Small intestine (tissue), 16 donors: Measurements from ENCODE around the gene ABI3BP. TPM values are rescaled to one million over a fixed set of nuclear protein-coding genes. Genes with fewer than 3 reads are reported as not detected.

ENCODE experiments used
- DNase-seq, 2 donors: peaks; one replicate each; pipeline versions ENCODE4 v3.0.0 to v3.0.0-alpha.2; 2013
- FAIRE-seq: peaks from 2 replicates; lab custom pipeline; 2012; peaks lifted over from hg19 to GRCh38; lab: Jason Lieb, UNC
- H3K27ac ChIP-seq, 3 donors: one replicate each; pipeline ENCODE4 v1.5.1; 2013; ENCODE audit warnings: low read length in 2 of 3, mild to moderate bottlenecking in 2 of 3, control low read depth in 1 of 3, inconsistent platforms in 1 of 3, low read depth in 1 of 3, moderate library complexity in 1 of 3
- H3K27me3 ChIP-seq, 3 donors: one replicate each; pipeline ENCODE4 v1.6.1; 2013; ENCODE audit warnings: low read length in 3 of 3, inconsistent platforms in 1 of 3; ENCODE audit not compliant: control insufficient read depth in 3 of 3, insufficient read depth in 3 of 3
- H3K36me3 ChIP-seq, 3 donors: one replicate each; pipeline ENCODE4 v1.6.1; 2013; ENCODE audit warnings: low read length in 3 of 3, inconsistent platforms in 1 of 3, low read depth in 1 of 3, mild to moderate bottlenecking in 1 of 3, moderate library complexity in 1 of 3; ENCODE audit not compliant: control insufficient read depth in 3 of 3, insufficient read depth in 2 of 3
- H3K4me1 ChIP-seq, 3 donors: one replicate each; pipeline ENCODE4 v1.6.1; 2013; ENCODE audit warnings: low read length in 2 of 3, inconsistent platforms in 1 of 3, low read depth in 1 of 3, mild to moderate bottlenecking in 1 of 3, moderate library complexity in 1 of 3; ENCODE audit not compliant: control insufficient read depth in 3 of 3, insufficient read depth in 2 of 3
- H3K4me3 ChIP-seq, 3 donors: one replicate each; pipeline ENCODE4 v1.5.1; 2013; ENCODE audit warnings: low read length in 3 of 3, control low read depth in 1 of 3, inconsistent platforms in 1 of 3, low read depth in 1 of 3, mild to moderate bottlenecking in 1 of 3, moderate library complexity in 1 of 3
- H3K9me3 ChIP-seq, 2 donors: one replicate each; pipeline ENCODE4 v1.6.1; 2013; ENCODE audit warnings: low read depth in 1 of 2, low read length in 1 of 2; ENCODE audit not compliant: control insufficient read depth in 2 of 2, insufficient read depth in 1 of 2
- WGBS, 3 donors: extraction: QIAGEN DNeasy Blood & Tissue Kit; methylation state at CpG; one replicate each; pipeline ENCODE4 v1.1.7; 2013; 5-methylcytosine and 5-hydroxymethylcytosine counted together
- long read RNA-seq, 10 donors: transcript quantifications; one replicate each; lab custom pipeline, GENCODE V29; 2026
- polyA plus RNA-seq, 4 donors: library from polyadenylated mRNA; stranded (reverse) in 3 of 4; unstranded in 1 of 4; fragments of 200-250 nt in 3 of 4; fragments of 120-200 nt in 1 of 4; gene quantifications; one replicate each; pipeline versions ENCODE4 v1.2.1 to v1.2.3, GENCODE V29; 2013
- donor health status: healthy with polysubstance abuse.
- donor health status: control.
- donor health status: control.
- donor health status: Bipolar disorder and iron deficiency.
- donor health status: healthy.

The ABI3BP gene, protein sequence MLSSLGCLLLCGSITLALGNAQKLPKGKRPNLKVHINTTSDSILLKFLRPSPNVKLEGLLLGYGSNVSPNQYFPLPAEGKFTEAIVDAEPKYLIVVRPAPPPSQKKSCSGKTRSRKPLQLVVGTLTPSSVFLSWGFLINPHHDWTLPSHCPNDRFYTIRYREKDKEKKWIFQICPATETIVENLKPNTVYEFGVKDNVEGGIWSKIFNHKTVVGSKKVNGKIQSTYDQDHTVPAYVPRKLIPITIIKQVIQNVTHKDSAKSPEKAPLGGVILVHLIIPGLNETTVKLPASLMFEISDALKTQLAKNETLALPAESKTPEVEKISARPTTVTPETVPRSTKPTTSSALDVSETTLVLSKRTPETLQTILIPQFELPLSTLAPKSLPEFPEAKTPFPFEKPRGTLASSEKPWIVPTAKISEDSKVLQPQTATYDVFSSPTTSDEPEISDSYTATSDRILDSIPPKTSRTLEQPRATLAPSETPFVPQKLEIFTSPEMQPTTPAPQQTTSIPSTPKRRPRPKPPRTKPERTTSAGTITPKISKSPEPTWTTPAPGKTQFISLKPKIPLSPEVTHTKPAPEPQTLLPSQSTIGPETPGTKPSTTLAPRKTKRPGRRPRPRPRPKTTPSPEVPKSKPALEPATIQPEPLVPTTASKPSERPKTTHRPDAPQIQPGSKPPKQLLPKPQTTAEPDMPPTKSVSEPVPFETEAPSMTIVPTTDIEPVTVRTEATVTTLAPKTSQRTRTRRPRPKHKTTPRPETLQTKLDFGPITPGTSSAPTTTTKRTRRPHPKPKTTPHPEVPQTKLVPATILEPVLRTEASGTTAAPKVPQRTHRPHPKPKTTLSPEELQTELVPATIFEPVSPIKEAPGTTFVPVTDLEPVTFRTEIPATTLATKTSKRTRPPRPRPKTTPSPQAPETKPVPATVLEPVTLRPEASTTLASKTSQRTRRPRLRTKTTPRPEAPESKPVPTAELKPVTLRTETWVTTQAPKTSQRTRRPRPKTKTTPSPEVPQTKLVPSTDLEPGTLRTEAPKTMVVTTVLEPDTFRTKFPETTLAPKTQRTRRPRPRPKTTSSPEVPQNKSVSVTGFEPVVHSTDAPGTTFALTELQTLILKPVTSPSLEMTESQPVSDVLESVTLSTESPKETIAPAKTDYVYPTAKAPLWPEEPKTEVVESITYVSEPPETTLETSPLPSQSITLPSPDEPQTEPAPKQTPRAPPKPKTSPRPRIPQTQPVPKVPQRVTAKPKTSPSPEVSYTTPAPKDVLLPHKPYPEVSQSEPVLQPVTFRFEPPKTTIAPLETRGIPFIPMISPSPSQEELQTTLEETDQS (N-terminal part only)
- 100 to 1,000 TPM in 1 of 4 donors, 10 to 100 TPM in 1, under 1 TPM in 1, not detected in 1; 0.54 to 122 (median 14.4) TPM for polyA plus RNA-seq
- long read RNA-seq, donor 1 = 0 reads
- long read RNA-seq, donor 2 = 0 reads
- long read RNA-seq, donor 3, partial matches to known transcripts = 0 of 1 reads
- long read RNA-seq, donor 3, other reads (novel, unspliced or antisense) = 0 of 1 reads
- long read RNA-seq, donor 4 = 0 reads
- long read RNA-seq, donor 5 = 0 reads
- long read RNA-seq, donor 6, partial matches to known transcripts = 0 of 2 reads
- long read RNA-seq, donor 6, other reads (novel, unspliced or antisense) = 0 of 2 reads
- long read RNA-seq, donor 7 = 0 reads
- long read RNA-seq, donor 8, partial matches to known transcripts = 0 of 2 reads
- long read RNA-seq, donor 8, other reads (novel, unspliced or antisense) = 0 of 2 reads
- long read RNA-seq, donor 9 = 0 reads
- long read RNA-seq, donor 10, partial matches to known transcripts = 0 of 1 reads
- long read RNA-seq, donor 10, other reads (novel, unspliced or antisense) = 0 of 1 reads

DNA sequence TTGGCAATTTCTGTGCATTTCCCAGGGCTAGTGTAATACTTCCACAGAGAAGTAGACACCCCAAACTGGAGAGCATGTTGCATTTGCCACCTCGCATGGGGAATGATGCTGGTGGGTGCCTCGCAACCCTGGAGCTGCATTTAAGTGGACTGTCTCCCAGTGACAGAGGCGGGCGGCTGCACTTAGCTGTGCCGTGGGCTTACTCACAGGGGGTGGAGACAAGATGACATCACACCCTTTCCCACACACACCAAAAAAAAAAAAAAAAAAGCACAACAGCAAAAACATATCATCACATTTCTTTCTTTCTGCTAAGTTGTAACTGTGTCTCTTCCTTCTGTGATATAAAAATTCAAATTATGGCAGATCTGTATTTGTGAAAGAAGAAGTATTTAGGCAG, at the start of gene ABI3BP:
ABI3BP (minus strand) TSS at position 113 of the 400 bp plus-strand sequence; CDS start at position 76, 37 bp downstream.
- Histone ChIP-seq H3K27ac (peak within 1 kb of the TSS; percentile 20 to 87 (median 29)), H3K4me3 (peak within 1 kb of the TSS in 1 of 3 donors; percentile 57), H3K4me1 (peaks cover 0 to 3% (median 0%) of the 10 kb centered on the region in 3 donors), H3K27me3 (no peaks in the 10 kb centered on the region), H3K9me3 (no peaks in the 10 kb centered on the region), H3K36me3 (no peaks in the 10 kb centered on the region)
- WGBS, 3 donors = 5 to 23% (median 22%) methylated on average over 5 of the region's 5 CpGs
- DNase-seq = peak; percentile 35 to 77
- no peak for FAIRE-seq

DNA sequence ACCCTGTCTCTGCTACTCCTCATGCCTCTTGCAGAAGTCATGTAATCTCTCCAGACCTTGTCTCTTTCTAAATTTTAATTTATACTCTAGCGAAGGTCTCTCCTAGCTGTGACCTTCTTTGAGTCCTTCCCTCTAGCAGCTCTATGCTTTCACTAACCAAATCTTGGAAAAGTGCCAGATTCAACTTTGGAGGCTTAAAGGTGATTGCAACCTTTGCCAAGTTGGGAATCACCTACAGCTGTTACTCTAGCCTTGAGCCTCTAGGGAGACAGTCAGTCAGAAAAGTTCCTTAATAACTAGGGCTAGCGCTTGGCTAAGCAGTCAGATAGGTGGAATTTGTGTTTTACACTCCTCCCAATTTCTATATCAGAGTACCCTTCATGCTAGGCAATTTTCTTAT, 46.1 kb upstream of the ABI3BP start:
- 9 to 70% (median 55%) methylated on average over 2 of the region's 2 CpGs for WGBS, 3 donors
- FAIRE-seq = no peak

DNA sequence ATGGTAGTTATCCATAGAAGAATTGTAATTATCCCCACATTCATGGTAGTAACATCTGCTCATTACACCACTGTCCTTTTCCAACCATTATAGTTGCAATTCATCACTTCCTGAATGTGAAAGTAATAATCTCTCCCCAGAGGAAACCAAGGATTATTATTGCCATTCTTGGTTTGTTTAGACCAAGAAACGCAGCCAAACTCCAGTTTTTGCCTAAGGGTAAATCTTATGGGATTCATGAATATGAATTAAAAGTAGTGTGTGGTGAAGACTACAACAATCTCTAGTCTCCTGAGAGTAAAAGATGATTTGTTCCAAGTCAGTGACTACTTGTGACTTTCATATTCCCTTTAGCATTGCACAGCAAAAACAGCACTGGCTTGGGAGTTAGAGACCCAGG, 45.7 kb upstream of the ABI3BP start:
- H3K9me3 ChIP-seq = no peaks in the 10 kb centered on the region
- H3K4me3 ChIP-seq = no peak overlapping the region
- FAIRE-seq (no peak), DNase-seq (no peak)
- no peak overlapping the region for H3K27ac ChIP-seq
- 47 to 79% (median 71%) methylated on average over 1 of the region's 1 CpG for WGBS, 3 donors
- peaks cover 0 to 3% (median 0%) of the 10 kb centered on the region in 3 donors for H3K27me3 ChIP-seq
- no peaks in the 10 kb centered on the region for H3K36me3 ChIP-seq
- no peaks in the 10 kb centered on the region for H3K4me1 ChIP-seq

More for the DNA sequence above, 46.1 kb upstream of the ABI3BP start:
- Histone ChIP-seq H3K9me3 (no peaks in the 10 kb centered on the region), H3K27ac (no peak overlapping the region), H3K4me3 (no peak overlapping the region), H3K4me1 (no peaks in the 10 kb centered on the region), H3K27me3 (peaks cover 0 to 3% (median 0%) of the 10 kb centered on the region in 3 donors), H3K36me3 (no peaks in the 10 kb centered on the region)
- peak in 1 of 2 donors; percentile 53 for DNase-seq

DNA sequence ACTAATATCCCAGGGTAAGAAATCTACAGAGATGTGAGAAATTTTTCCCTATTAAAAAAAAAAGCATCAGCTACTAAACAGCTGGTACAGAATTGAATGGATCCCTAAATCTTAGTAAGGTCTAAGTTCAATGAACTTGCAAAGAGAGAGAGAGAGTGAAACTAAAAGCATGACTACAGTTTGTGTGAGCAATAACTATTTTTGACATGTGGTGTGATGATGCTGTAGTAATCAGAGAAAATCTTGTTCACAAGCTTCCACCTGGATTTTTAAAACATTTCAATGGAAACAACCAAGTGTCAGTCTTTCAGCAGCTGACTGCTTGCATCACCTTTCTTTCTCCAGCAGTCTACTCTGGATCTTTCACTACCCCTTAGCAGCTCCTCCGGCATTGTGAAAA, 45.2 kb upstream of the ABI3BP start:
- no peak for FAIRE-seq
- no peak overlapping the region for H3K4me3 ChIP-seq
- no peak overlapping the region for H3K27ac ChIP-seq
- H3K27me3 ChIP-seq = peaks cover 0 to 3% (median 0%) of the 10 kb centered on the region in 3 donors
- no peaks in the 10 kb centered on the region for H3K36me3 ChIP-seq
- no peaks in the 10 kb centered on the region for H3K4me1 ChIP-seq
- no peaks in the 10 kb centered on the region for H3K9me3 ChIP-seq
- DNase-seq = no peak
- 86 to 94% (median 89%) methylated on average over 1 of the region's 1 CpG for WGBS, 3 donors

DNA sequence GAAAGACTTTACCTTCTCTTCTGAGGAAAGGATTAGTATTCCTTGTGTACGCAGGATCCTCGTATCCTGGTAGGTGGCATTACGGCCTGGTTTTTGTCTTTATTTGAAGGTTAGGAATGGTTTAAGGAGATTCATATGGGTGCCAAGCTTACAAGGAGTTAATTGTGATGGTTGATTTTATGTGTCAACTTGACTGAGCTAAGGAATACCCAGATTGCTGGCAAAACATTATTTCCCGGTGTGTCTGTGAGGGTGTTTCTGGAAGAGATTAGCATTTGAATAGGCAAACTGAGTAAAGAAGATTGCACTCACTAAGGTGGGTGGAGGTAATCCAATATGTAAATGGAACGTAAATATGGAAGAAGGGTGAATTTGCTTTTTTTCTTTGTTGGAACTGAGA, 44.4 kb upstream of the ABI3BP start:
- H3K36me3 ChIP-seq = no peaks in the 10 kb centered on the region
- no peak overlapping the region for H3K4me3 ChIP-seq
- no peak for FAIRE-seq
- H3K27ac ChIP-seq = no peak overlapping the region
- DNase-seq = no peak
- WGBS, 3 donors = 87 to 95% (median 94%) methylated on average over 5 of the region's 5 CpGs
- no peaks in the 10 kb centered on the region for H3K9me3 ChIP-seq
- H3K27me3 ChIP-seq = peaks cover 0 to under 1% (median 0%) of the 10 kb centered on the region in 3 donors
- H3K4me1 ChIP-seq = no peaks in the 10 kb centered on the region

DNA sequence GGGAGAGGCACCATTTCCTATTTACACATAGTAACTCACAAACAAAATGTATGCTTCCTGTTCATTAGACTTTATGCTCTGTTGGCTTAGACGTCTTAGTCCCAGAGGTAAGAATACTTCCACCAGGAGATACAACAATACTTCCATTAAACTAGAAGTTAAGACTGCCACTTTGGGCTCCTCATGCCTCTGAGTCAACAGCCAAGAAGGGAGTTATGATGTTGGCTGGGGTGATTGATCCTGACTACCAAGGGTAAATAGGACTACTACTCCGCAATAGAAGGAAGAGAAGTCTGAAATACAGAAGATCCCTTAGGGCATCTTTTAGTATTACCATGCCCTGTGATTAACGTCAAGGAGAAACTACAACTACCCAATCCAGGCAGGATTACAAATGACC, 43.5 kb upstream of the ABI3BP start:
- no peaks in the 10 kb centered on the region for H3K9me3 ChIP-seq
- FAIRE-seq (no peak), DNase-seq (no peak)
- H3K27me3 ChIP-seq = no peaks in the 10 kb centered on the region
- no peaks in the 10 kb centered on the region for H3K36me3 ChIP-seq
- H3K4me1 ChIP-seq = no peaks in the 10 kb centered on the region
- H3K4me3 ChIP-seq = no peak overlapping the region
- 88 to 92% (median 91%) methylated on average over 3 of the region's 3 CpGs for WGBS, 3 donors
- H3K27ac ChIP-seq = no peak overlapping the region

DNA sequence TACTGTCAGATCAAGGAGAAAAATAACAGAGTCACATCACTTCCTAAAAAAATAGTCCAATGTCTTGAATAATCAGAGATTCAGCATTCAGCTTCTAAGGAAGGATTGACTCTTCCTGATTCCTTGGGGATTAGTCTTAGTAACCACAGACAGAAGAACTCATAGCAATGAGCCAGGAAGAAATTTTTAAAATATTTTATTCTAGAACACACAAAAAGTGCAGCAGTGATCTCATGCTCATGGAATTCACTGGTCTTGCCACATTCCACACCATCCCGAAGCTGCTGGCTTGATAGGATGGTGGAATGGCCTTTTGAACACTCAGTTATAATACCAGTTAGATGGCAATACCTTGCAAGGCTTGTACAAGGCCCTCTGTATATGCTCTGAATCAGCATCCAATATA, 43.0 kb upstream of the ABI3BP start:
- Histone ChIP-seq H3K36me3 (no peaks in the 10 kb centered on the region), H3K27me3 (no peaks in the 10 kb centered on the region), H3K4me1 (no peaks in the 10 kb centered on the region), H3K27ac (no peak overlapping the region), H3K4me3 (no peak overlapping the region), H3K9me3 (no peaks in the 10 kb centered on the region)
- DNase-seq = no peak
- no peak for FAIRE-seq
- 39 to 52% (median 44%) methylated on average over 1 of the region's 1 CpG for WGBS, 3 donors
